SH-SY5Y (cell line): ENCODE measurements around the gene SUV39H2.

ENCODE experiments used
- GATA2 ChIP-seq: IDR thresholded peaks from 2 replicates; pipeline ENCODE4 v1.6.1; 2011; ENCODE audit warnings: mild to moderate bottlenecking, low read depth, low read length
- GATA3 ChIP-seq: IDR thresholded peaks from 2 replicates; pipeline ENCODE4 v1.6.1; 2011; ENCODE audit warnings: low read depth, mild to moderate bottlenecking, low read length, moderate library complexity

- TF ChIP-seq GATA2, result no peak
- TF ChIP-seq GATA3, result no peak
Observed at GRCh38 chr10:14879124-14879927, 660 bp downstream of the SUV39H2 start.
